GM21529 (cell line): ENCODE results near the gene ZNF892.
A peak's percentile ranks its signal among the peaks of the same experiment; 100 is the strongest.
"Not testable (repeated sequence)": the region's sequence is repeated elsewhere in the genome, so short reads cannot be mapped to it uniquely, and the experiment has no call there.

Source experiments
- ATAC-seq: cut with Tn5 transposase; IDR thresholded peaks from one replicate; pipeline ENCODE4 v1.9.1; 2021; ENCODE audit not compliant: unreplicated experiment

Gene ZNF892

DNA sequence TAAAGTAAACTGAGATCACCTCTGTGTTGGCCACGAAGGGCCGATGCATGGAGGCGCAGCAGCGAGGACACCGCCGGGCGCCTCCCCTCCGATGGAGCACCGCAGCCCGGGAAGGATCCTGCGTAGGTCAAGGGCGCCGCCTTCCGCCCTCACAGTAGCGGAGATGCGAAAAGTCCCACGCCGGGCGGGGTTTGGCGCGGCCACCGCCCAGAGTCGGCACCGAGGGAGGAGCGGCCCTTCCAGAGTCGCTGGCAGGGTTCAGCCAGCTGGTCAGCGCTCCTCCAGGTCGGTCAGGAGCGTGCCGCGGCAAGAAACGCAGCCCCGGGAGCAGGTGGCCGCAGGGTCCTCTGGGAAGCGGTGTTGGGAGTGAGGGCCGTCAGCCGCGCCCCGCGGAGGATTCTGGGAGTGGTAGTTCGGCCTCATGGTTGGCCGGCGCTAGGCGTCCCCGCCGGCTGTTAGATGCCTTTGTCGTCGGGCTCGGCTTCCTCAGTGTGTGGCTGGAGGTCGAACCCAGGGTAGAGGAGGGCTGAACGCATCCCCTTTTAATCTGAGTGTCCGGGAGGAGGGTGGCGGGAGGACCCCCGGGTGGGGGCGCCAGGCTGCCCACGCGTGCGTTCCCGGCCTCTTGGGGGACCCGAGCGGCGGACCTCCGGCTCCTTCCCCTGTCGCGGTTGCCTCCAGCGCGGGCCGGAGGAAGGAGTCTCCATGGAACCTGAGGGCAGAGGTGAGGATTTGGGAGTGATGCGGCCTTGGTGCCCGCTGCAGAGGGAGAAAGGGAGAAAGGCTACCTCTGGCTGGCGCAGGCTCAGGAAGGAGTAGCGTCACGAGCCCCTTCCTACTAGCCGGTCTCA, at the start of gene ZNF892:
Gene ZNF892 (plus strand): TSS at position 411 of the 851 bp plus-strand sequence. CDS start 295 bp downstream, at position 706.
- ATAC-seq = peak; percentile 97

DNA sequence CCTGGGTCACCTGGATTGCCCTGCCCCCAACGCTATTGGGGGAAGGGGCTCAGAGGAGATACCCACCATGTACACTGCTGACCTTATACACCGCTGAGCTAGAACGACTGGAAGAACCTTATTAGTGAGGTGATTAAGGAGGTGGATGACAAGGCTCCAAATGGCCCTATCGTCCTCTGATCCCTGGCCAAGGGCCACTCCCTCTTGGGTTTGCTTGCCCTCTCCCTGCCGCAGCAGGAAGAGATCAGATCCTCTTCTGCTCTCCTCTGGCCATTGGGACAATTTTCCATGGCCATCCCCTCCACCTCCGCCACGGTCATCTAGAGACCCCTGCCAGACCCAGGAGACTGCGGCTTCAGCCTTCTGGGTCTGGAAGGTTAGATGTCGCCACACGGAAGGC, 48.9 kb upstream of the ZNF892 start:
- ATAC-seq = no peak

DNA sequence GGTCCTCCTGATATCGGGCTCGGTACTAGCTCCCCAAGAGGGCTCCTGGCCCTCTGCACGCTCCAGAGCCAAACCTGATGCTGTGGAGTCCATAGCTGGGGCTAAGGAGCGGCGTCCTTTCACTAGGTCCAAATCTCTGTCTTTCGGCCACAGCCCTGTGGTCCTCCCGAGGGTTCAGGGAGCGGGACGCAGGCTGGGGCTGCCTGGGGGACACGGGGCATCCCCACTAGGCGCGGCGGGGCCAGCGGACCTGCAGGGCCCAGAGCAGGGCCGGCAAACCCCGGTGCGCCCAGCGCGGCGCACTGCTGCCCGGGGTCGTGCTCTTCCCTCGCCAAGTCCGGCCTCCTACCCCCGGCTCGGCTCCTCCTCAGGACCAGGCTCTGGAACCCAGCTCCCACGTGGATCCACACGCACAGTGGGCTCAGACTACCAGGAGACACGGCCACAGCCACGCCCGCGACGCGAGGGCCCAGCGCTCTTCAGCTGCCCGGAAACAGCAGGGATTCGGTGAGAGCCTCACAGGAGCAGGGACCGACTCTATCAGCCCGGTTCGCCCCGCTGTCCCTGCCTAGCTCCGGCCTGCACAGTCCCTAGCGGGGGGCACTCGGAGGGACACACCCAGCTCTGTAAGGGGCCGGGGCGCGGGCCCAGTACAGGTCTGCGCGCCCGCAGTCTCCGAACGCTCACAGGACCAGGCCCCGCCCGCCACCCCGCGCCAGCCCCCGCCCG, 48.3 kb upstream of the ZNF892 start:
- ATAC-seq = peak; percentile 42

DNA sequence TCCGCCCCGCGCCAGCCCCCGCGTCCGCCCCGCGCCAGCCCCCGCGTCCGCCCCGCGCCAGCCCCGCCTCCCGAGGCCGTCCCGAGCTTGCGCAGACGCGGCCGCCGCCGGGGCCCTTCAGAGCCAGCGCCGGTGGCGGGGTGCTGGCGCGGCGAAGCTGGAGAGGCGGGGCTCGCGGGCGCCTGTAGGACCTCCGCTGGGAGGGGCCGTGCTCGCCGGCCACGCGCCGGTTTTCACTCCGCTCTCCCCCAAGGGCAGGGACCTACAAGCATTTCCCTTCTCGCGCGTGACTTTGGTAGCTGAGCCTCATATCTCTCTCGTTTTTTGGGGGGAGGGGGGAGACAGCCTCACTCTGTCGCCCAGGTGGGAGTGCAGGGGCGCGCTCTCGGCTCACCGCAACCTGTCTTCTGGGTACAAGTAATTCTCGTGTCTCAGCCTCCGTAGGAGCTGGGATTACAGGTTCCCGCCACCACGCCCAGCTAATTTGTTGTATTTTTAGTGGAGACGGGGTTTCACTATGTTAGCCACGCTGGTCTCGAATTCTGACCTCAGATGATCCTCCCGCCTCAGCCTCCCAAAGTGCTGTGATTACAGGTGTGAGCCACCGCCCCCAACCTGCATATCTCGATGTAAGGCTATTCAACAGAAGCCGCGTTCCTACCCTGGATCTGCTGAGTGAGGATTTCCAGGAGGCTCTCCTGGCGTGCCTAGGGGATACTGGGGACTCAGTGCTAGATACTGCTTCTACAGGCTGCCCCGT, 47.5 kb upstream of the ZNF892 start, which contains the start of gene ZNF514:
Gene ZNF514 (minus strand): TSS at position 159 of the 760 bp plus-strand sequence. CDS start 6,595 bp downstream, outside the sequence.
- peak; percentile 91 for ATAC-seq

DNA sequence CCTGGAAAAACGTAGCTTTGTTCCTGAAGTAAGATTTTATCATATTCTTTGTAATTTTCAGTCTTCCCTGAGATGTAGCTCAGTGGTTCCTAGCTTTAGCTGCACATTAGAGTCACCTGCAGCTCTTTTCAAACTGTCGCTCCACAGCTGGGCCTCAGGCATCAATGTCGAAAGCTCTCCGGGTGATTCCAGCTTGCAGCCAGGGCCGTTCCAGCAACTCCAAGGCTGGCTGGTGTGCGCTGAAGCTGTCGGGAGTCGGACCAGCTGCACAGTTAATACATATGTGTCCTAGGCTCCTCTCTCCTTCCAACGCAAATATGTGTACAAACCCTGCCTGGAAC, 42.3 kb upstream of the ZNF892 start:
- ATAC-seq = peak; percentile 15

DNA sequence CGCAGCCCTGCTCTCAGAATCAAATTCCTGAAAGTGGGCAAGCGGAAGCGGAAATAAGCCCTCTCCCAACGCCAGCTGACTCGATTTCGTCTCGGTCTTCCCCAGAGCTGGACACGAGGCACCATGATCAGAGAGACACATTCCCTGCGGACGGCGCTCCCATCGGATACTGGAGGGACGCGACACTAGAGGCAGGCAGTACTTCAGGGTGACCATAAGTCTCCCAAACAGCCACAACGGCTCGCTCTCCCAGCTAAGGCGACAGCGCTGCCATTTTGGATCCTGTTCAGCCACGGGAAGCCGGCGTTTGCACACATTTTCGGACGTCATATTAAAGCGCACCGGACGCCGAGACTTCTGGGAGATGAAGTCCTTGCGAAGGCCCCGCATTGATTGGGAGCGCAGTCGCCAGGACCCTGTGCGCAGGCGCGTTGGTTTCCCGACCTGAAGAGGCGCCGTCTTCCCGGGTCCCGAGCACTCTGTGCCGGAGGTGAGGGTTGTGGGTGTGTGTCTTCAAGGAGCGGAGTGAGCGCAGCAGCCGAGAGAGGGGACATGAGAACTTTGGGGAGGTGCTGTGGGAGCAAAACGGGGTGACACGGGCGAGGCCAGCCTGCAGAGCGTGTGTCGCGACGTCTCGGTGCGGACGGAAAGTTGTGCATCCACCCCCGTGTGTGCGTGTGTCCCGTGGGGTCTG, 41.8 kb upstream of the ZNF892 start, which contains the start of gene ZNF2:
Gene ZNF2 (plus strand): TSS at position 439 of the 694 bp plus-strand sequence. CDS start 10,418 bp downstream, outside the sequence.
- peak; percentile 92 for ATAC-seq

DNA sequence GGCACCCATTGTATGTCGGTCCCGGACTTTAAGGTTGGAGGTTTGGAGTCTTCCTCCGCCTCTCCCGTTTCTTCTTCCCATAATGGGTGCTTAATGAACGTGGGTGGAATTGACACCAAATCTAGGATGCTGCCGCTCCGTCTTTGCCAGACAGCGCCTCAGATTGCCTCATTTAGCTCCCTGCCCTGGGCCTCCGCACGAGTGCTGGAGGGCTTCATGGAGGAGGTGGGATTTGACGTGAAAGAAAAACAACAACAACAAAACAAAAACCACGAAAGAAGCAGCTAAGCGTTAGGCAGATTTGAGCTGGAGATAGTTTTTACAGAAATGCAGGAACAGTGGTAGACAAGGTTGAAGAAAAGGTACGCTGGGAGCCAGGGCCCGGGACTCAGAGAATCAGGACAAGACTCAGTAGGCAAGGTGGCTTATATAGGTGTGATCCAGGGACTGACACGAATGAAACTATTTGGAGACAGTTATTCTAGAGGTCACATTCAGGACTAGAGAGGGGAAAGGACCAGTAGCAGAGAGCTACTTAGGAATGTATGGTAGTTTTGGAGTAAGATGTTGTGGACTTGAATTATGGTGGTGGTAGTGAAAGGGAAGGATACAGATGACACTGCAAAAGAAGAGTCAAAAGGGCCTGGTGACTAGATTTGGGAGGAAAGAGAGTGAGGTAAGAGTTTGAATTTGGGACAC, 41.1 kb upstream of the ZNF892 start:
- ATAC-seq = peak; percentile 9

DNA sequence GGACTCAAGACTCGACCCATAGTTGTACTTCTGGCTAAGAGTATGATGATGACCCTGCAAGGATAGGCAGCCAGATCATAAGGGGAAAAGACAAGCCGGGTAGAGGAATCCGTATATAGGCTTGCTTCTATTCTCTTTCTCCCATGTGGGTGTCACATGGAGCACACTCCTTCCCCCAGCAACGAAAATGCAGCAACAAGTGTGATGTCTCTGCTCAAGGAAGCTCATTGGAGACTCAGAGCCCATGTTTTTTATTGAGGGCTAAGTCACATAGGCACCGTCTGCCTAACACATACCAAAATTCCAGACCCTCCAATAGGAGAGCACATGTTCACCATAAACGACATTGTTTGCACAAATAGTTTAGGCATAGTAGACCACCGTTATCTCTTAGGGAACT, 35.4 kb upstream of the ZNF892 start:
- ATAC-seq = no peak

DNA sequence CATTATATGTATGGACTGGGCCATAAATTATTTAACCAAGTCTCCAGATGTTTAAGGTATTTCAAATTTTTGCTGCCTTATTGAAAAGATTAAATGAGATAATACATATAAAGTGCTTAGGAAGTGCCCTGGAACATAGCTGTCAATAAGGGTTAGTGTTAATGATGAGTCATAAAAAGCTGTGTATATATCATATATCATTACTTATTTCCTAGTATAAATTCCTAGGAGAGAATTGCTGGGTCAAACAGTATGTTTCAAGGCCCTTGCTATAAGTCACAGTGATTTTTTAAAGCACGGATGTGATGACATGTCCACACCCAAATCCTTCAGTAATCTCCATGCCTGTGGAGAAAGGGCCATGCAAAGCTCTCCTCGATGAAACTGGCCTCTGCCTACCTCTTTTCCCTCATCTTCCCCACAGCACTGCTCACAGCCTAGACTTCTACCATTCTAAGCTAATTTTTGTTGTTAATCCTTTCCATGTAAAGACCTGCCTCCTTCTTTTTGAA, 33.2 kb upstream of the ZNF892 start:
- no peak for ATAC-seq

DNA sequence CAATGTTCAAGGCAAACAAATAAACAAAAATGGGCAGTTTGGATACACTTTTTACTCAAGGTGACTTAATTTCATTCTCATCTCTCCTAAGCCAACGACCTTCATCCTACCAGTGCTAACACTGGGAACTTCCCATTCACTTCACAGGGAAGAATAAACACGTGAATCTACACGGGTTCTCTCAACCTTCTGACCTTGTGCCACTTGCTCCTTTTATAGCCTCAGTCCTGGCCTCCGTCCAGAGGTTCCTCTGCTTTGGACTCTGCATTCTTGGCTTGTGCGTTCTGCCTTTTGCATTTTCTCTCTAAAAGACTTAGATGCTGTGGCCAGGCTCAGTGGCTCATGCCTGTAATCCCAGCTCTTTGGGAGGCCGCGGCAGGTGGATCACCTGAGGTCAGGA, 27.9 kb upstream of the ZNF892 start:
- no peak for ATAC-seq

DNA sequence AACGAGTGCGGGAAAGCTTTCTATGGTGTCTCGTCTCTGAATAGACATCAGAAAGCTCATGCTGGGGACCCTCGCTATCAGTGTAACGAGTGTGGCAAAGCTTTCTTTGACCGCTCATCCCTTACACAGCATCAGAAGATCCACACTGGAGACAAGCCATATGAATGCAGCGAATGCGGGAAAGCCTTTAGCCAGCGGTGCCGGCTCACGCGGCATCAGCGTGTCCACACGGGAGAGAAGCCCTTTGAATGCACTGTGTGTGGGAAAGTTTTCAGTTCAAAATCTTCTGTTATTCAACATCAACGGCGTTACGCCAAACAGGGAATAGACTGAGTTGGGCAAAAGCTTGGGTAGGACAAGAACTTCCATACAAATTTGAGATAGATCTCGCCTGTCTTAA, 25.5 kb upstream of the ZNF892 start:
- no peak for ATAC-seq

DNA sequence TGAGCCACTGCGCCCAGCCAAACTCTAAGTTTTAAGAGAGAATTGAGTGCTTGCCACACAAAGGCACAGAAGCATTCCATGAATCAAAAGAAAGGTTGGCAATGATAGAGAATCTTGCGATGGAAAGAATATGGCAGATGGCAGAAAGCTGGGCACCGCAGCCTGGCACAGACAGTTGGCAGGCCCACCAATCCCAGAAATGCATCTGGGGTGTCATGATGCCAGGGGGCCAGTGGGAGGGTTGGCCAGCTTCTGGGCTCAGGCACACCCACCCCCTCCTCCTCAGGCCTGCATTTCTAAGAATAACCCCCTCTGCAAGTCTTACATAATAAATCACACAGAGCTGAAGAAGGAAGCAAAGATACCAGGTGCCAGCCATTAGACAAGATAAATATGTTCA, 22.1 kb upstream of the ZNF892 start:
- ATAC-seq = no peak

DNA sequence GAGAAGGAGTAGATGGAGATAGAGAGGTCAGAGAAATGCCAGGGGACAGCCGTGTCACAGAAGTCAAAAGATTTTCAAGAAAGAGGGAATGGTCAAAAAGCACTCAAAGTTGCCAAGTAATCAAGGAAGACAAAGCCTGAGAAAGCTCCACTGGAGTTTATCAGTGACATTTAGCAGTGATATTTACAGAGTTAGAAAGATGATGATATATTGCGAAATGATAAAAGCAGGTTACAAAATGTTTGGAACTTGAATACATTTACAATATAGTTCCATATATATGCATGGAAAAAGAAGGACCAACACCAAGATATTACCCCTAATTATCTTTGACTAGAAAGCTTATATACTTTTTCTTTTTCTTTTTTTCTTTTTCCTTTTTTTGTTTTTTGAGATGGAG, 21.3 kb upstream of the ZNF892 start:
- no peak for ATAC-seq

DNA sequence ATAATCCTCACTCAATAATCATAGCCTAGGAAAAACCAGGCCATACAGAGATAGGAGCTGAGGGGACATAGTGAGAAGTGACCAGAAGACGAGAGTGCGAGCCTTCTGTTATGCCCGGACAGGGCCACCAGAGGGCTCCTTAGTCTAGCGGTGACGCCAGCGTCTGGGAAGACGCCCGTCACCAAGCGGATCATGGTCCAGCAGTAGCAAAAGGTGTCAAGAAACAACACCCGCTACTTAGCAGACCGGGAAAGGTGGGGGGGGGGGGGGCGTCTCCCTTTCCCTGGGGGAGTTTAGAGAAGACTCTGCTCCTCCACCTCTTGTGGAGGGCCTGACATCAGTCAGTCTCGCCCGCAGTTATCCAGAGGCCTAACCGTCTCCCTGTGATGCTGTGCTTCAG, 14.4 kb upstream of the ZNF892 start:
- ATAC-seq = not testable (repeated sequence)

DNA sequence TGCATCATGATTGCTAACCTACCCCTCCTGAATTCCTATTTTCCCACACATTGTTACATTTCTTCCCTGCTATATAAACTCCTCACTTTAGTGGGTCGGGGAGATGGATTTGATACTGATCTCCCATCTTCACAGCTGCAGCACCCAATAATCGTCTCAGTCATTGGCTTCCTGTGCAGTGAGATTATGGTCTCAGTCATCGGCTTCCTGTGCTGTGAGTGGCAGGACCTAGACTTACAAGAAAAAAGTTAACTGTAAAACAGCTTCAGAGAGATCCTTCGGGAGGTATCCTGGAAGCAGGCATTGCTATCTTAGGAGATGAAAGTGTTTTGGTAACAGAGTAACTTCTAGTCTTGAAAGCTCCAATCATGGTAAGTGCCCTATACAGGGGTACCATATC, 3.4 kb upstream of the ZNF892 start:
- ATAC-seq = no peak

DNA sequence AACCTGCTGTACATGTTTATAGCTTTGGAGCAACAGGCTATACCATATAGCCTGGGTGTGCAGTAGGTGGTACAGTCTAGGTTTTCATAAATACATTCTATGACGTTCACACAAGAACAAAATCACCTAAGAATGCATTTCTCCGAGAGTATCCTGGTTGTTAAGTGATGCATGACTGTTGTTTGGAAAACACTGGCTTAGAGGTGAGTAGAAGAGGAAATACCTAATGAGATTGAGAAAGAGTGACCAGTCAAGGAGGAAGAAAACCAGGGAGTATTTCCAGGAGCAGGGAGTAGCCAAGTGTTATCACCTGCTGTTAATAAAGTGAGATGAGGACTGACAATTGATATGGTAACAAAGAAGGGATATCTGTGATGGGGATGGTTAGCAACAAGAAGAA, 2.9 kb upstream of the ZNF892 start:
- no peak for ATAC-seq

DNA sequence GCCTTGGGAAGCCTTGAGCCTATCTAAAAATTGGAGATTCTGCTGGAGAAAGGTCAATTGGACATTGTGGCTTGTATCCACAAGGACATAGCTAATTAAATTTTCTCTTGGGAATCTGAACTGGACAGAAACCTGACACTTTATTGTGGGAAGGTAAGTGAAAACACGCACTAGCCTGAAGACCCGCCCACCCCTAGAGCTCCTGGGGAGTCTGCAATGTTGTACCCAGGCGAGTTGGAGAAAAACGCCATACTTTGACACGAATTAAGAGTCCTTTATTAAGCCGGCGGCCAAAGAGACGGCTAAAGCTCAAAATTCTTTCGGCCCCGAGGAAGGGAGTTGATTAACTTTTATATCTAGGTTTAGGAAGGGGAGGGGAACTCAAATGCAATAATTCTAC, 1.2 kb upstream of the ZNF892 start:
- no peak for ATAC-seq

DNA sequence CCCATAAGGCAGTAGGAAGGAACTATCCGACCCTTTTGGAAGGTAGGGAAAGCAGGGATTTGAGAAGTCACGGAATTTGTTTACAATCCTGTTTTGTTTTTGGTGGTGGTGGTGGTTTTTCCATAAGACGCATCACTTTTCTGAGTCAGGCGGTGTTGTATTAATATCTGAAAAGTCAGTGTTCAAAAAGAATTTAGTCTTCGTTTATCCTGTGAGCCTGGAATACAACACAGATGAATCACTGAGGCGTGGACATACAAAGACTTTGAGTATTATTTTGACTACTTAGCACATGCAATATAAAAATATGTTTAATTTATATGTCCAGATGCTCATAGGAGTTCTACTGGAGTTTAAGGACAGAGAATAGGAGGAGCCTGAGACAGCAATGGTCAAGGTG, 785 bp downstream of the ZNF892 start:
- no peak for ATAC-seq

DNA sequence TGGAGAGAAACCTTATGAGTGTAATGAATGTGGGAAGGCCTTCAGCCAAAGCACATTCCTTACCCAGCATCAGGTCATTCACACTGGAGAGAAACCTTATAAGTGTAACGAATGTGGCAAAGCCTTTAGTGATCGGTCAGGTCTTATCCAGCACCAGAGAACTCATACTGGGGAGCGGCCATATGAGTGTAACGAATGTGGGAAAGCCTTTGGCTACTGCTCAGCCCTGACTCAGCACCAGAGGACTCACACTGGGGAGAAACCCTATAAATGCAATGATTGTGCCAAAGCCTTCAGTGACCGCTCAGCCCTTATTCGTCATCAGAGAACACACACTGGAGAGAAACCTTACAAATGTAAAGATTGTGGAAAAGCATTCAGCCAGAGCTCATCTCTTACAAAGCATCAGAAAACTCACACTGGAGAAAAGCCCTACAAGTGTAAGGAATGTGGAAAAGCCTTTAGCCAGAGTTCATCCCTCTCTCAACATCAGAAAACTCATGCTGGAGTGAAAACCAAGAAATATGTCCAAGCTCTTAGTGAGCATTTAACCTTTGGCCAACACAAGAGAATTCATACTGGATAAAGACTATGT, 7.8 kb downstream of the ZNF892 start:
- ATAC-seq = no peak

DNA sequence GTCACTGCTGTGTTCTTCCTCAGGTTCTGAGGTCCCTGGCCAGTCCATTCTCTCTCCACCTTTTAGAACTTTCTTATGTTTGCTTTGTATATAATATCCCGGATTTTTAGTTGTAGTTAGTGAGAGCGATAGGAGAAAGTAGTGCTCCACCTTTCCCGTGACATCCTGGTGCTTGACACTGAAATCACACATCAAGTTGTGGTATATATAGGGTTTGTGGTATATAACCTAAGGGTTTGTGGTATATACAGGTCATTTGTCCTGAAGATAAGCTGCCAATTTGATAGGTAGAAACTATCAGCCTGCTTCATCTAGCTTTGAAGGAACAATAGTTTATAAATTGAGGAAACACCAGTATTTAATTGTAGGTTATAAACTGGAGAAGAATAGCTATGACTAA, 13.1 kb downstream of the ZNF892 start:
- ATAC-seq = no peak
